ENCODE data around the gene NBAS.

The NBAS gene

GRCh38 chr2:15400240-15400826, 160.8 kb downstream of the NBAS start:
- no peak for DNase-seq

DNA sequence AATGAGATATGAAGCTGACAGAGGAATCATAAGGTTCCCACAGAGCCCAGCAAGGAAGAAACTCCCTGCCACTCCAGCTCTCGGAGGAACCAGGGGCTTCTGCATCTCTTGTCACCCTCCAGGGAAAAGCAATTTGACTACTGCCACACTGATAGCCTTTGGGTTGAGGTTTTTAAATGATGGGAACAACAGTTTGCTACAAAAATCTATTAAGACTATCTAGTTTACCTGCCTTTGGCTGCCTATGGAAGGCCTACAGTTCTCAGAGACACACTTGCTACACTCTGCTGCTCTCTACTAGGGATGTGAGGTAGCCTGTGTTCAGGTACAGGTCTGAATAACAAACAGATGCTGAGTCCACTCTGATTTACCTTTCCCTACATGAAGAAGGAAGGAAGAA, 161.9 kb downstream of the NBAS start:
- no peak for DNase-seq

GRCh38 chr2:15391751-15392150, 169.4 kb downstream of the NBAS start:
- no peak for DNase-seq

GRCh38 chr2:15389895-15390294, 171.2 kb downstream of the NBAS start:
- no peak for DNase-seq

GRCh38 chr2:15389326-15389700, 171.8 kb downstream of the NBAS start:
- DNase-seq, result no peak

DNA sequence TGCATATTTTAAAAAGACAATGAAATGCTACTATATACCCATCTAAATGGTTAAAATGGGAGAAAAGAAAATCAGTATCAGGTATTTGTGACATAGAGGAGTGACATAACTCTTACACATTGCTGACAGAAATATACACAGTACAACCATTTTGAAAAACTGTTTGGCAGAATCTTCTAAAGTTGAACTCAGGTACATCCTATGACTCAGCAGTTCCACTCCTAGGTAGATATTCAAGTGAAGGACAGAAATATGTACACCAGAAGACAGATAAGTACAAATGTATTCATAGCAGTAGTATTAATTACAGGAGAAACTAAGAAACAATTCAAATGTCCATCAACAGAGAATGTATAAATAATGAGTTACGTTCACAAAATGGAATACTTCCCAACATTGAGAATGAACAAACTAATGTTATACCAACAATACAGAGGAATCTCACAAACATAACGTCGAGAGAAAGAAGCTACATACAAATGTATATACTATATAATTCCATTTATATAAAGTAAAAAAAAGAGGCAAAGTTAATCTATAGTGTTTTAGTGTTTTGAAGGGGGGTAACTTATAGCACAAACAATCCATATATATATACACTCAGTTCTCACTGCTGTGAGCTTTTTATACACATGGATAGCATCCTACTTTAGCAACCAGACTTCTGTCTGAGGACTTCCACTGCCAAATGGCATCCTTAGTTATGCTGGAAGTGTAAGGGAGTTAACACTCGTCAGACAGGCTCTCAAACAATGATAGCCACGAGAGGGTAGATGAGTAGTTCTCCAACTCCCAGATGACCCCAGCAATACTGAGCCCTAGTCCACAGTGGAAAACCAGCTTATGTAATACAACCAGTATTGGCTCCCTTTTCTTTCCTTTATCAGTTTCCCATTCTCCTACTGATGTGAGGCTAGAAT, 172.5 kb downstream of the NBAS start:
- DNase-seq, result no peak

DNA sequence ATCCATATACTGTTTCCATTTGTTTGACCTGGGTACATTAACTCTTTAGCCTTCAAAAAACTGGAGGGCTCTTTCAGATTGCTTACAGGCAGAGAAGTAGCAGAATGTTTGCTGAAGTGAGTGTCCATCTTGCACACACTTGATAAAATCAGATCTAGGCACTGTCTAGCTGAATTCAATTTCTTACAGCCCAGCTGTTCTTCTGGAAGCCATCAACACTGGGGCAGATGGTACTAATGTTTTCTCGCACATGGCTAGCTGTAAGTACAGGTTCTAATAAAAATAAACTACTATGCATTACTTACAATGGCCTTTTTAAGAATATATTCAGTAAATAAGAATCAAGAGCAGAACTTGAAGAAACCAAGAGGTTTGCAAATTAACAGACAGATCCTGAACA, 175.9 kb downstream of the NBAS start:
- DNase-seq, result no peak

GRCh38 chr2:15383695-15384350, 177.3 kb downstream of the NBAS start:
- DNase-seq, result no peak

- no peak for DNase-seq
These were observed 182.8 kb downstream of the NBAS start for GRCh38 chr2:15378148-15378908.

GRCh38 chr2:15377202-15377601, 183.9 kb downstream of the NBAS start:
- DNase-seq, result no peak

DNA sequence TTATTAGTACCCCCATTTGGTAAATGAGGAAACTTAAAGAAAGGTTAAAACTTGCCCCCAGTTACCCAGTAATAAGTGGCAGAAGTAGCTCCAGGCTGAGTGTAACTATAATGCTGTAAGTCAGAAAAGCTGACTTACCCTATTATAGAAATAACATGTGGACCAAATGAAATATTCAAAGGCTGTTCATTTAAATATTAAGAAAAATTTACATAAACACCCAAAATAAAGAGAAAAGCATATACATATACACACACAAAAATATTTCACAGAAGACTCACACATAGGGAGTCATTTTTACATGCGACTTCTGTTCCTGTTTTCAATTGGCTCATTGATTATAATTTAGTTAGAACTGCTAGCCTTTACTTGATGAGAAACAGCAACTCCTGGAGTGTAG, 189.1 kb downstream of the NBAS start:
- DNase-seq, result no peak

- DNase-seq, result no peak
These were observed 192.0 kb downstream of the NBAS start for GRCh38 chr2:15369129-15369528.

DNA sequence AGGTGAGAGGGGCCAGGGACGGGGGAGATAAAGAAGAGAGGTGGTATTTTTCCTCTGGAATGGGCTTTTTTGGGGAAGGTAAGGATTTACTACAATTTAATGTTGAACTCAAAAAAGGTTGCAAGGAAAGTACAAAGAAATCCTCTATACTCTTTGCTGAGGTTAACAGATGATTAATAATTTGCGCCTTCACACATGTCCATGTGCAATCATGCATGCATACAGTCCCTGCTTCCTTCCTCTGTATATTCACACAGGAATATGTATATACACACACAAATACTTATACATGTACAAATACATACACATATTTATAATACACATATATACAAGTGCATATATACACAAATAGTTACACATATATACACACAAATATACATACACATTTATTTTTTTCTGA, 193.4 kb downstream of the NBAS start:
- DNase-seq, result no peak

DNA sequence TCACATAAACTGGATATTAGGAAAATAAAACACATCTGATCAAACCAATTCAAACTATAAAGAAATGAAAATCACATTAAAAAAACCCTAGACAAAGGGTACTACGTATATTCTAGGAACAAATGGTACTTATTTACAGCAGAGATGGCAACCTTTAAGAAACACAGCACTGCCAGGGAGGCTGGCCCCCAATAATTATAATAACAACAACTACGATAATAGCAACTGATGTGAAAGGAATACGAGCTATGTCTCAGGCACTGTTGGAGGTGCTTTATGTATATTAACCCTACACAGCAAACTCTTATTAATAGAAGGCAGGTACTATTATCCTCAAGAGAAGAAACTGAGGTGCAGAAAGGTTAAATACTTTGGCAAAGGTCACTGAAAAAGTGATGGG, 193.9 kb downstream of the NBAS start:
- DNase-seq, result no peak

- DNase-seq, result no peak
These were observed 195.7 kb downstream of the NBAS start for GRCh38 chr2:15365411-15365810.

DNA sequence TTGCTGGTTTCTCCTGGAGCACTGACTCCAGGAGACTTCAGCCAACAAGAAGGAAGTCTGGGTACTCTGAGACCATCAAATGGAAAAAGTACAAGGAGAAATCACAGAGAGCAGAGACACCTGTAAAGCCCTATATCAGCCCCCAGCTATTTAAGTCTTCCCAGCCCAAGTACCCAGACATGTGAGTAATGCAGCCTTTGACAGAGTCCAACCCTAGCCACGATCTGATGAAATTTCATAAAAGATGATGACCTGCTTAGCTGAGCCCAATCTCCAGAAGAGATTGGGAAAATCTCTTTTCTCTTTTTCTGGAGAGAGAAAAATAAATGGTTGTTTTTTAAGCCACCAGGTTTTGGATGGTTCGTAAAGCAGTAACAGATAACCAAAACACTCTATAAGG, 196.6 kb downstream of the NBAS start:
- no peak for DNase-seq

DNA sequence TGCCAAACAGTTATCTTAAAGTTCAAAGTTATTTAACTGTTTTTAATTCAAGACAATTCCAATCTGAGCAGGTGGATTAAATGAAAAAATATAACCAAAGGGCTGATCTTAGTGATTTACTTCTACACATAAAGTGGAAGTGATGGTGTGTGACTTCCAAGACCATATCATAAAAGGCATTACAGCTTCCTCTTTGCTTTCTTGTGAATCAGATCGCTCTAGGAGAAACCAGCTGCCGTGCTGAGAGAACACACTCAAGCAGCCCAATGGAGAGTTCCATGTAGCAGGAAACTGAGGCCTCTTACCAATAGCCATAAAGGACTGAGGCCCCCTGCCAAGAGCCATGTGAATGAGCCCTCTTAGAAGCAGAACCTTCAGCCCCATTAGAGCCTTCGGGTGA, 197.4 kb downstream of the NBAS start:
- no peak for DNase-seq

GRCh38 chr2:15363142-15363541, 198.0 kb downstream of the NBAS start:
- DNase-seq, result no peak

DNA sequence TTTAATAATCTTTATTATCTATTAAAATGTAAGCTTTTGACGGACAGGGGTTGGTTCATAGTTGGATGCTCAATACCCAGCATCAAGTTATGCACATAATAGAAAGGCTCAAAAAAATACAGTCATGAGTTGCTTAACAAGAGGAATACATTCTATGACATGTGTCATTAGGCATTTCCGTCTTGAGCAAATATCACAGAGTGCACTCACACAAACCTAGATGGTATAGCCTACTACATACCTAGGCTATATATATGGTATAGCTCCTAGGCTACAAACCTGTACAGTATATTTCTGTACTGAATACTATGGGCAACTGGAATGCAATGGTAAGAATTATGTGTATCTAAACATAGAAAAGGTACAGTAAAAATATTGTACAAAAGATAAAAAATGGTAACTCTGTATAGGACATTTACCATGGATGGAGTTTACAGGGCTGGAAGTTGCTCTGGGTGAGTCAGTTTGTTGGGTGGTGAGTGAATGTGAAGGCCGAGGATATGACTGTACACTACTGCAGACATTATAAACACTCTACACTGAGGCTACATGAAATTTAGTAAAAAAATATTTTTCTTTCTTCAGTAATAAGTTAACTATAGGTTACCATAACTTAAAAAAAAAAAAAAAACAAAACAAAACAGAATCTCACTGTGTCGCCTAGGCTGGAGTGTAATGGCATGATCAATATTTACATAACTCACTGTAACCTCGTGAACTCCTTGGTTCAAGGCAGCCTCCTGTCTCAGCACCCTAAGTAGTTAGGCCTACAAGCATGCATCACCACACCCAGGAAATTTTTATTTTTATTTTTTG, 201.2 kb downstream of the NBAS start:
- DNase-seq, result no peak

- no peak for DNase-seq
These were observed 203.2 kb downstream of the NBAS start for GRCh38 chr2:15357922-15358321.

DNA sequence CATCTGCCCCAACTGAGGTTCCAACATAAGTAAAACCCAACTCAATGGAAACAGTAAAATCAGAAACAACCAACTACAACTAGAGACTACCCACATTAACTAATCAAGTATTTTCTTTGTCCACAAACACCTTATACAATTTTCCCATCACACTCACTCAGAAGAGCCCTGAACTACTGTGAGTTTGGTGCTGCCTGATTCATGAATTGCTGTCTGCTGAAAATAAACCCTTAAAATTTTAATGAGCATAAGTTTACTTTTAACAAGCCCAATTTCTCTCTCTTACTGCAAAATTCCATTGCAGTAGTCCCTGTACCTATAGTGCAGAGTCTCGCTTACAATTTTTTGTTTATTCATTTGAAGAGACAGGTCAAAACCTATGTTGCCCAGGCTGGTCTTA, 203.9 kb downstream of the NBAS start:
- DNase-seq, result no peak

GRCh38 chr2:15355386-15355785, 205.7 kb downstream of the NBAS start:
- DNase-seq, result no peak
